T-helper 22 cell (primary cell): ENCODE results near the gene VWA3B.
"Not testable (repeated sequence)": the region's sequence is repeated elsewhere in the genome, so short reads cannot be mapped to it uniquely, and the experiment has no call there.

Experiments
- DNase-seq: peaks from one replicate; pipeline ENCODE4 v3.0.0-alpha.2; 2020; ENCODE audit warnings: low read depth

The VWA3B gene

GRCh38 chr2:98253461-98254070 is 166.6 kb downstream of the VWA3B start:
- no peak for DNase-seq

GRCh38 chr2:98254504-98255059 is 167.6 kb downstream of the VWA3B start:
- no peak for DNase-seq

- no peak for DNase-seq
These were observed 171.9 kb downstream of the VWA3B start for GRCh38 chr2:98258906-98259305.

- DNase-seq = no peak
These were observed 176.4 kb downstream of the VWA3B start for GRCh38 chr2:98263362-98263761.

- DNase-seq = not testable (repeated sequence)
These were observed 181.3 kb downstream of the VWA3B start for GRCh38 chr2:98268225-98268624.

- DNase-seq = no peak
These were observed 182.3 kb downstream of the VWA3B start for GRCh38 chr2:98269274-98269673.

- no peak for DNase-seq
These were observed 182.9 kb downstream of the VWA3B start for GRCh38 chr2:98269830-98270229.

- DNase-seq = no peak
These were observed 190.3 kb downstream of the VWA3B start for GRCh38 chr2:98277162-98277859.

- DNase-seq = no peak
These were observed 191.1 kb downstream of the VWA3B start for GRCh38 chr2:98278074-98278473.

- DNase-seq = no peak
These were observed 193.6 kb downstream of the VWA3B start for GRCh38 chr2:98280376-98281102.

- DNase-seq = no peak
These were observed 194.6 kb downstream of the VWA3B start for GRCh38 chr2:98281607-98282006.

GRCh38 chr2:98282109-98282508 is 195.1 kb downstream of the VWA3B start:
- DNase-seq = no peak

- no peak for DNase-seq
These were observed 206.1 kb downstream of the VWA3B start for GRCh38 chr2:98293030-98293429.

GRCh38 chr2:98293931-98294687 is 207.1 kb downstream of the VWA3B start:
- DNase-seq = no peak

GRCh38 chr2:98294711-98295110 is 207.7 kb downstream of the VWA3B start:
- DNase-seq = no peak

- no peak for DNase-seq
These were observed 208.3 kb downstream of the VWA3B start for GRCh38 chr2:98295275-98295674.

GRCh38 chr2:98295721-98296414 is 208.9 kb downstream of the VWA3B start:
- DNase-seq = no peak

GRCh38 chr2:98296440-98296839 is 209.5 kb downstream of the VWA3B start:
- no peak for DNase-seq

GRCh38 chr2:98297817-98298682 is 211.1 kb downstream of the VWA3B start:
- no peak for DNase-seq

GRCh38 chr2:98298683-98299164 is 211.8 kb downstream of the VWA3B start:
- DNase-seq = no peak
